Measurements from ENCODE around the gene BMP8B. TPM values are rescaled to one million over a fixed set of nuclear protein-coding genes. Genes with fewer than 3 reads are reported as not detected.

Gene BMP8B
- total and polyA plus RNA-seq, 2 experiments from 2014 or later = 3.1 to 7.6 TPM

- Histone ChIP-seq H3K27me3 (peaks cover 81% of the 10 kb centered on the region), H3K9me3 (ENCODE audit: low read depth) (no peaks in the 10 kb centered on the region), H3K4me1 (ENCODE audit: insufficient read depth) (no peaks in the 10 kb centered on the region), H3K9me2 (replicated peaks; ENCODE audit: insufficient read depth) (no peaks in the 10 kb centered on the region), H4K20me1 (ENCODE audit: insufficient read depth, poor library complexity, severe bottlenecking) (no peaks in the 10 kb centered on the region), H2AFZ (no peak overlapping the region), H3K79me2 (no peaks in the 10 kb centered on the region), H3K36me3 (replicated peaks; ENCODE audit: insufficient read depth, low read depth) (no peaks in the 10 kb centered on the region), H3K4me2 (no peak overlapping the region), H3K27ac (no peak overlapping the region), H3K4me3 (no peak overlapping the region)
- no peak for DNase-seq (ENCODE audit: low spot score)
- WGBS (ENCODE audit: low lambda C conversion rate, missing lambda C conversion rate) = 59% methylated on average over 10 of the region's 10 CpGs
- no peak for TF ChIP-seq CTCF (IDR thresholded peaks at IDR 0.05; ENCODE audit: poor library complexity)
- TF ChIP-seq EZH2 (IDR thresholded peaks at IDR 0.05; ENCODE audit: borderline replicate concordance) = no peak
- no peak for TF ChIP-seq EZH2phosphoT487 (IDR thresholded peaks at IDR 0.05; ENCODE audit: low read depth, severe bottlenecking, unreplicated experiment)
Measured at GRCh38 chr1:39727221-39727931, 61.3 kb downstream of the BMP8B start.

- H3K27me3 ChIP-seq = peaks cover 84% of the 10 kb centered on the region
- no peaks in the 10 kb centered on the region for H4K20me1 ChIP-seq (ENCODE audit: insufficient read depth, poor library complexity, severe bottlenecking)
- H3K36me3 ChIP-seq (replicated peaks; ENCODE audit: insufficient read depth, low read depth) = no peaks in the 10 kb centered on the region
- WGBS (ENCODE audit: low lambda C conversion rate, missing lambda C conversion rate) = 78% methylated on average over 3 of the region's 3 CpGs
- TF ChIP-seq EZH2phosphoT487 (IDR thresholded peaks at IDR 0.05; ENCODE audit: low read depth, severe bottlenecking, unreplicated experiment) = no peak
- TF ChIP-seq CTCF (IDR thresholded peaks at IDR 0.05; ENCODE audit: poor library complexity) = no peak
- TF ChIP-seq EZH2 (IDR thresholded peaks at IDR 0.05; ENCODE audit: borderline replicate concordance) = no peak
- H3K9me2 ChIP-seq (replicated peaks; ENCODE audit: insufficient read depth) = no peaks in the 10 kb centered on the region
- no peak overlapping the region for H2AFZ ChIP-seq
- no peak overlapping the region for H3K4me2 ChIP-seq
- DNase-seq (ENCODE audit: low spot score) = no peak
- no peaks in the 10 kb centered on the region for H3K4me1 ChIP-seq (ENCODE audit: insufficient read depth)
- no peaks in the 10 kb centered on the region for H3K79me2 ChIP-seq
- no peaks in the 10 kb centered on the region for H3K9me3 ChIP-seq (ENCODE audit: low read depth)
- no peak overlapping the region for H3K4me3 ChIP-seq
- H3K27ac ChIP-seq = no peak overlapping the region
Measured at GRCh38 chr1:39726600-39726999, 62.1 kb downstream of the BMP8B start.

- WGBS (ENCODE audit: low lambda C conversion rate, missing lambda C conversion rate) = 26% methylated on average over 2 of the region's 2 CpGs
- no peak for DNase-seq (ENCODE audit: low spot score)
- Histone ChIP-seq H2AFZ (no peak overlapping the region), H3K9me2 (replicated peaks; ENCODE audit: insufficient read depth) (no peaks in the 10 kb centered on the region), H3K36me3 (replicated peaks; ENCODE audit: insufficient read depth, low read depth) (no peaks in the 10 kb centered on the region), H3K27me3 (peaks cover 55% of the 10 kb centered on the region), H3K9me3 (ENCODE audit: low read depth) (no peaks in the 10 kb centered on the region), H3K4me1 (ENCODE audit: insufficient read depth) (no peaks in the 10 kb centered on the region), H3K4me2 (no peak overlapping the region), H4K20me1 (ENCODE audit: insufficient read depth, poor library complexity, severe bottlenecking) (no peaks in the 10 kb centered on the region), H3K4me3 (no peak overlapping the region), H3K27ac (no peak overlapping the region), H3K79me2 (no peaks in the 10 kb centered on the region)
- TF ChIP-seq EZH2phosphoT487 (IDR thresholded peaks at IDR 0.05; ENCODE audit: low read depth, severe bottlenecking, unreplicated experiment) (no peak), CTCF (IDR thresholded peaks at IDR 0.05; ENCODE audit: poor library complexity) (no peak), EZH2 (IDR thresholded peaks at IDR 0.05; ENCODE audit: borderline replicate concordance) (no peak)
Measured at GRCh38 chr1:39722495-39722894, 66.2 kb downstream of the BMP8B start.

Measured in hepatocyte (in vitro differentiated cells).